Esophagus muscularis mucosa (tissue), 4 donors: Measurements from ENCODE around the gene FGD5.

Experiments used
- CTCF ChIP-seq, 3 experiments: fragments of 200-600 bp in 2 of 3; fragments of 450-650 bp in 1 of 3; sonication (generic) in 2 of 3; IDR thresholded peaks; one replicate each; pipeline ENCODE4 v1.5.1; 2017 to 2019; ENCODE audit warnings: antibody characterized with exemption in 3 of 3, mild to moderate bottlenecking in 2 of 3, moderate library complexity in 1 of 3
- EP300 ChIP-seq: sonication (generic); formaldehyde crosslinking; IDR thresholded peaks from one replicate; pipeline ENCODE4 v1.6.1; 2017; ENCODE audit warnings: antibody characterized with exemption
- POLR2A ChIP-seq: fragments of 450-650 bp; IDR thresholded peaks from one replicate; pipeline ENCODE4 v1.6.1; 2017; ENCODE audit warnings: antibody characterized with exemption, moderate library complexity, mild to moderate bottlenecking, low read depth

- TF ChIP-seq POLR2A (no peak), EP300 (no peak), CTCF (IDR thresholded peaks at IDR 0.05) (no peak)
These were observed 131.5 kb downstream of the FGD5 start for GRCh38 chr3:14950274-14950673.
